Epithelial cell of esophagus (primary cell): ENCODE data around the gene L3MBTL1.

ENCODE experiments used
- DNase-seq: peaks from one replicate; pipeline ENCODE4 v3.0.0; 2010; ENCODE audit warnings: low read depth
- H3K4me3 ChIP-seq: 2 replicates; pipeline ENCODE4 v1.5.1; 2011; ENCODE audit warnings: mild to moderate bottlenecking, low read length, control low read depth
- CTCF ChIP-seq: IDR thresholded peaks from 2 replicates; pipeline ENCODE4 v1.5.1; 2011; ENCODE audit warnings: low read depth, mild to moderate bottlenecking, low read length, control low read depth, inconsistent platforms; ENCODE audit not compliant: insufficient read depth; ENCODE audit errors: missing control alignments

Gene L3MBTL1

DNA sequence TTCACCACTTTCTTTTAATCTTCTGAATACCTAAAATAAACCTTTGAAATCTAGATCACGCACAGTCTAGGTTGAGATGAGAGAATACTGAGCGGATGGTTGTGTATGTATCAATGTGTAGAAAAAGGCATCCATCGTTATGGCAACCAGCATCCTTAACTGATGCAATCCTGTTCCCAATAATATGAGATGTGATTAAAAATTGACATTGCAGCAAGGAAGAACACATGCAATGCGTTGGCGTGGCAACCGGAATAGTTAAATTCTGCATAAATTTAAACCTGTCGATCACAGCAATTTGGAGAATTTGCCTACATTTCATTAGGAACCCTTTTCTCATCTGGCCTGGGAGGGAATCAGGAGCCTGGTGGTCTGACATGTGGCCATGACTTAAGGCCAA is 1.3 kb upstream of the L3MBTL1 start:
- no peak overlapping the region for H3K4me3 ChIP-seq
- DNase-seq = no peak
- no peak for TF ChIP-seq CTCF

DNA sequence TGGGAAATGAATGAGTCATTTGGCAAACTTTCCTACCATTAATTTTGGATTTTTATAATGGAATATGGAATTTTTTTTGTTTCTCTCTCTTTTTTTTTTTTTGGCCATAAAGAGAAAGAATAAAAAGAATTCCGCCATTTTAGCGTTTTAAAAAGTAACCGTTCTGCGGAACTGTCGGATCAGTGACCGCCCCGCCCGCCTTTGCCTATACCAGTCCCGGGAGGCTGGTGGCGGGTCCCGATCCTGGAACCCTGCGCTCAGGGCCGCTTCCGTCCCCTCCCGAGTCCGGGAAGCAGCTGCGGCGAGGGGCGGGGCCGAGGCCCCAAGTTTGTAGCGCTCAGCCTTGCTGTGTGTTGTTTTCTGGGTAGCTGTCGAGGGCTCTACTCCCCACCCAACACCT is 609 bp downstream of the L3MBTL1 start:
- TF ChIP-seq CTCF = no peak
- H3K4me3 ChIP-seq = peak overlapping the region; percentile 57
- no peak for DNase-seq

DNA sequence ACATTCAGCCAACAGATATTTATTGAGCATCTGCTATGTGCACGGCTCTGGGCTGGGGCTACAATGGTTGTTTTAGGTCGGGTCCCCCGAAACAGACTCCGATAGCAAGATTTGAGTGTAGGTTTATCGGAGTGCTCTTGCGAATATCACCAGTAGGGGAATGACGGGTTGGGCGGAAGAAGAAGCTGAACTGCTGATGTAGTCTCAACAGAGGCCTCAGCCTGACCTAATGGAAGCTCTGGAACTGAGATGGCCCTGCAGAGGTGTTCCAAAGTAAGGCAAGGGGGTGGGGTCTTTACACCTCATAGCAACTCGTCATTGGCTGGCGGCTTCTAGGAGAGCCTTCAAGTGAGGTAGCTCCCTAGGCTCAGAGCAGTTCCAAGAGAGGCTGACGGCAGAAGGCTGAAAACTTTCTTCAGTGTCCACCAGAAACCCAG is 1.1 kb downstream of the L3MBTL1 start:
- no peak for TF ChIP-seq CTCF
- no peak overlapping the region for H3K4me3 ChIP-seq
- DNase-seq = no peak

- no peak for TF ChIP-seq CTCF
- H3K4me3 ChIP-seq = no peak overlapping the region
- DNase-seq = no peak
These were observed 4.4 kb downstream of the L3MBTL1 start for GRCh38 chr20:43511879-43512278.

GRCh38 chr20:43513372-43513930 is 6.0 kb downstream of the L3MBTL1 start:
- no peak for TF ChIP-seq CTCF
- DNase-seq = peak; percentile 40
- peak overlapping the region; percentile 60 for H3K4me3 ChIP-seq

GRCh38 chr20:43513931-43514647 is 6.6 kb downstream of the L3MBTL1 start:
- peak; percentile 41 for TF ChIP-seq CTCF
- H3K4me3 ChIP-seq = peak overlapping the region; percentile 60
- peak; percentile 97 for DNase-seq

- H3K4me3 ChIP-seq = peak overlapping the region; percentile 60
- DNase-seq = no peak
- TF ChIP-seq CTCF = no peak
These were observed 7.1 kb downstream of the L3MBTL1 start for GRCh38 chr20:43514648-43514999.
